HG02840 (cell line): ENCODE measurements around the gene FAHD1.
"Not testable (repeated sequence)": the region's sequence is repeated elsewhere in the genome, so short reads cannot be mapped to it uniquely, and the experiment has no call there.

ENCODE experiments used
- ATAC-seq: cut with Tn5 transposase; IDR thresholded peaks from one replicate; pipeline ENCODE4 v1.9.1; 2021; ENCODE audit warnings: mild to moderate bottlenecking, moderate library complexity, moderate number of reproducible peaks; ENCODE audit not compliant: unreplicated experiment, low FRiP score

Gene FAHD1

DNA sequence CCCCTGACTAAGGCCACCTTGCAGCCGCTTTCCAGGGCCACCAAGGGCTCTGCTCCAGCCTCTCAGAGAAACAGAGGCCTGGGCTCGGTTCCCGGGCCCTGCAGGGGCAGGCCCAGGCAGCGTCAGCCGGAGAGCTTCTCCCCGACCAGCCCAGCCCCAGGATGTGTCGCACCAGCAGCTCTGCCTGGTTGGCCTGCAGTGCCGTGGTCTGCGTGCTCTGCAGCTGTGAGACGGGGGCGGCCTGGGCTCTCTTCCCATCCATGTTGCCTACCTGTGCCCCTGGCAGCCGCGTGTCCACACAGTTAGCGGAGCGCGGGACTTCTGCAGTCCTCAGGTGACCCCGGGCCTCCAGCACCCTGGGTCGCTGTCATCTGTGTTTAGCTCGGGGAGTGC lies 38.3 kb upstream of the FAHD1 start:
- ATAC-seq = no peak

GRCh38 chr16:1789643-1790045 lies 37.4 kb upstream of the FAHD1 start:
- ATAC-seq = no peak

GRCh38 chr16:1790261-1790610 lies 36.8 kb upstream of the FAHD1 start:
- ATAC-seq = no peak

- ATAC-seq = no peak
Measured at GRCh38 chr16:1790611-1791255, 36.3 kb upstream of the FAHD1 start.

DNA sequence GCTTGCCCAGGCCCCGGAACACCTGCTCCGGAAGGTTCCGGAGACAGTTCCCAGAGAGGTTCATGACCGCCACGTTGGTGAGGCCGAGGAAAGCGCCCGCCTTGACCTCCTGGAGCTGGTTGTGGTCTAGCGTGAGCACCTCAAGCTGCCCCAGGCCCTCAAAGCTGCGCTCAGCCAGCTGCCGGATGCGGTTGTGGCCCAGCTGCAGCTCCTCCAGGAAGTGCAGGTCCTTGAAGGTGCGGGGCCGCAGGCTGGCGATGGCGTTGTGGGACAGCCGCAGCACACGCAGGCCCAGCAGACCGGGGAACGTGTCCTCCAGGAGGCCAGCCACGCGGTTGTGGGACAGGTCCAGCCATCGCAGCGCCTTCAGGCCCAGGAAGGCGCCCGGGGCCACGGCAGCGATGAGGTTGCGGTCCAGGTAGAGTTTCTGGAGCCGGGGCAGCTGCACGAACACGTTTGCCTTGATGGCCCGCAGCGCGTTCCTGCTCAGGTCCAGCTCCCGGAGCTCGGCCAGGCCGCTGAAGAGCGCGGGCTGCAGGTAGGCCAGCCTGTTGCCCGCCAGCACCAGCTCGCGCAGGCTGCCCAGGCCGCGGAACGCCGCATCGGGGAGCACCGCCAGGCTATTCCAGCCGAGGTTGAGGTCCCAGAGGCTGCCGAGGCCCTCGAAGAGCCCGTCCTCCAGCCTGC lies 35.6 kb upstream of the FAHD1 start:
- no peak for ATAC-seq

DNA sequence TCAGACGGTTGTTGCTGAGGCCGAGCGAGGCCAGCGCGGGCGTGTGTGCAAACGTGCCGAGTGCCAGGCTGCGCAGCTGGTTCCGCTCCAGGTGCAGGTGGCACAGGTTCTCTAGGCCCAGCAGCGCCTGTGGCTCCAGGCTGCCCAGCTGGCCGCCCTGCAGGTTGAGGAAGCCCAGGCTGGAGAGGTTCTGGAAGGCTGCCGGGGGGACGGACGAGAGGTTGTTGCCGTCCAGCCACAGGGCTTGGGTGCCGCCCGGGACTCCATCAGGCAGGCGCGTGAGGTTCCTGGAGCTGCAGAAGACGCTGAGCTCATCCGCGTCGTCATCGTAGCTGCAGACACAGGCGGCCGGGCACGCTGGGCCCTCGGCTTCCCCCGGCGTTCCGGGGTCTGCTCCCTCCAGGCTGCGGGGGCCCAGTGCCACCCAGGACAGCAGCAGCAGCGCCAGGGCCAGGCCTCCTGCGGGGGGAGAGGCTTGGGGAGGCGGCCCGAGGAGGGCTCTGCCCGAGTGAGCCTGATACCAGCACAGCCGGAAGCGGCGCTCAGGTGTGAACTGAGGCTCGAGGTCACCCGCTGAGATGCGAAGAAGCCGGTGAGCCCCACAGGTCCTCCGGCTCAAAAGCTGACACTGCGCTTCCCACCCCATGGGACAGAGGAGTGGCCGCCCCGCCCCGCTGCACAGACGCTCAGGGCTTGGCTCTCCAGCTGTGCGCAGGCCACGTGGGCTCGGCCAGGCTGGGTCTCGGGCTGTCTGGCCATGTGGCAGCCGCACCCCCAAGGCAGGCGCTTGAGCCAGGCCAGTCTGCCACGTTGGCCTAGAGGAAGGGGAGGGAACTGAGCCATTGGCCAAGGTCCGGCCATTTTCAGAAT lies 34.8 kb upstream of the FAHD1 start:
- no peak for ATAC-seq

DNA sequence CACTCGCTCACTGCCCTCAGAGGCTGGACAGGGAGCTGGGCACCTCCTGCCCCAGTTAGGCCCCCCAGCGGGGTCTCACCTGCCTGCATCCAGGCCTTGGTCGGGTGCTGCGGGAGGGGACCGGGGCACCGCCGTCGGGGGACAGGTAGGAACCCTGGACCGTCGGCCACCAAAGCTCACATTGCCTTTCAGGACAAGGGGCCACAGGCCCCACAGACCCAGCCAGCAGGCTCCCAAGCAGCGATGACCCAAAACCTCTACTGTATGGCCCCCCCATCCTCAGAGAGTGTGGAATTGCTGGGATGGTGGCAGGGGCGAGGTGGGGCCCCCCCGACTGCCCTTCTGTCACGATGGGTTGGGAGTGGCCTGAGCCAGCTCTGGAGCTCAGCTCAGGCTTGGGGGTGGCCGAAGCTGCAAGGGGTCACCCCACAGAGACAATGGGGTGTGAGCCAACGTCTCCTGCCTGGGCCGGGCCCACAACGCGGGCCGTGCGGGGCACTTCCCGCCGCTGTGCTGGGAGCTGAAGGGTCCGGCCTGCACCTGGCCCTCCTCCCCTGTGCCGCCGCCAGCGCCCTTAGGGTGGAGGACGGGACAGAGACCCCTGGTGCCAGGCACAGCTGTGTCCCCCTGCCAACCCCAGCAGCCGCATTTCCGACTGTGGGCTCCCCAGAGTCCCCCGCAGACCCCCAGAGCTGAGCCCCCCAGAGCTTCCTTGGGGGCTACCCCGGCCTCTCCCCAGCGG lies 34.0 kb upstream of the FAHD1 start:
- ATAC-seq = no peak

- no peak for ATAC-seq
Measured at GRCh38 chr16:1793578-1794220, 33.3 kb upstream of the FAHD1 start, which contains the start of gene IGFALS. IGFALS (minus strand) TSS chr16:1793705; CDS start chr16:1793652, 53 bp downstream.

GRCh38 chr16:1794221-1794871 lies 32.7 kb upstream of the FAHD1 start:
- ATAC-seq = no peak

DNA sequence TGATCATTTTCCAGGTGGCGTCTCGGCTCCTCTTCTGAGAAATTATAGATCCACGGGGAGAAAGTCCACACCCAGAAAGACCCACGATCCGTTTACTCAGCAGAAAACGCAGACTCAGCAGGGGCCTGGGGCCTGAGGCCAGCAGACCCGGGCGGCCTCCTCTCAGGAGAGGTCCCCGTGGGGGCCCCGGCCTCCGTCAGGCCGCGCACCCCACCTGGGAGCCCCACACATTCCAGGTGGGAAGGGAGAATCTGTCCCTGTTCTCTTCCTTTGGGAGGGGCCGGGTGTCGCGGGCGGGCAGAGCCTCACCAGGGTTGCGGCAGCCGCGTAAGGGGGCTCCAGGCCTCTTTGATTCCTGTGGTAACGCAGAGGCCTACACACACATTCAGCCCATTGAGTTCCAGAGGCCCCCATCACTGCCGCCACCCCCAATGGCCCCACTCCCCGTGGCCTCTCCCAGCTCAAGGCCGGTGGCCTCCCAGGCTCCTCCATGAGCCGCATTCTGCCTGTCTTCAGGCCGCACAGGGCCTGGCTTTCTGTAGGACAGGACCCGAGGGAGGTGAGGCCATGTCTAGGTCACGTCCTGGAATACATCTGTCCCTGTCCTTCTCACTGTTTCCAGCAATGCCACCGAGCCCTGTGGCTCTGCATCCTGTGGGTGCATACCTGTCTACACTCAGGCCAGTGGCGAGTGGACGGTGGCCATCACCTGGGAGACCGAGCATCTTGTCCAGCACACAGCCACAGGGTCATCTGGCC lies 31.9 kb upstream of the FAHD1 start:
- no peak for ATAC-seq

DNA sequence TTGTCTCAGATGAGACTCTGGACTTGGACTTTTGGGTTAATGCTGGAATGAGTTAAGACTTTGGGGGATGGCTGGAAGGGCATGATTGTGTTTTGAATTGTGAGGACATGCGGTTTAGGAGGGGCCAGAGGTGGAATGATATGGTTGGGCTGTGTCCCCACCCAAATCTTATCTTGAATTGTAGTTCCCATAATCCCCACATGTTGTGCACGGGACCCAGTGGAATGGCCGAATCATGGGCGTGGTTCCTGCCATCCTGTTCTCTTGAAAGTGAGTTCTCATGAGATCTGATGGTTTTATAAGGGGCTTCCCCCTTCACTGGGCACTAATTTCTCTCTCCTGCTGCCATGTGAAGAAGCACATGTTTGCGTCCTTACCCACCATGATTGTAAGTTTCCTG lies 27.7 kb upstream of the FAHD1 start:
- ATAC-seq = not testable (repeated sequence)

- ATAC-seq = no peak
Measured at GRCh38 chr16:1800701-1801100, 26.3 kb upstream of the FAHD1 start.

DNA sequence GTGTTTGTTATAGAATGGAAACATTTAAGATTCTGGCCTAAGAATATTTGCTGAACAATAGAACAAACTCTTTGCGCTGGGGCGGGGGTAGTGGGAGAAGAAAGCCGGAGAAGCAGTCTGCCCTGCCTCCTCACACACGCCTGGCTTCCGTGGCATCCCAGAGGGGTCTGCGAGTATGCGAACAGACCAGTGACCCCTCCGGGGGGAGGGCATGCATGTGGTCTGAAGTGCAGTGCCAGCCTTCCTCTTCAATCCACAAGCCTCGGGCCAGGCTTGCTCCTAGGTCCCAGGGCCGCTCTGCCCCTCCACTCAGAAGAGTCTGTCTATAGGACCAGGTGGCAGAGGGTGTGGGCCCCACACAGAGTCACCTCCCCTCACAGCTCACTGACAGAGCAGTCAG lies 19.4 kb upstream of the FAHD1 start:
- ATAC-seq = no peak

DNA sequence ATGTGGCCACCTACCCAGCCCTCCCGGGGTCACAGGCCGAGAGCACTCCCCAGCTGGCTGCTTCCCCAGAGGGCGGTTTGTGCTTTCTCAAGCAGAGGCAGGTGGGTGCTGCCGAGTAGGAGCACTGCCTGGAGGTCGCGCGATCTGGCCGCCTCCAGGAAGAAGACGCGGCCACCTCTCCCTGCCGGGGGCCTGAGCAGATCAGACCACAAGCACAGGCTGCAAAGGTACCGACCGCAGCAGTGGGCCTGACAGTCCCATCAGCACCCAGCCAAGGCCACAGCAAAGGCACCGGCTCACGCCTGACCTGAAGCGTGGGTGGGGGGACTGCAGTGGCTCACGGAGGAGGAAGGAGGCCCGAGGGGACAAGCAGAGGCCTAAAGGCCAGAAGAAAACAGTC lies 18.3 kb upstream of the FAHD1 start:
- no peak for ATAC-seq

DNA sequence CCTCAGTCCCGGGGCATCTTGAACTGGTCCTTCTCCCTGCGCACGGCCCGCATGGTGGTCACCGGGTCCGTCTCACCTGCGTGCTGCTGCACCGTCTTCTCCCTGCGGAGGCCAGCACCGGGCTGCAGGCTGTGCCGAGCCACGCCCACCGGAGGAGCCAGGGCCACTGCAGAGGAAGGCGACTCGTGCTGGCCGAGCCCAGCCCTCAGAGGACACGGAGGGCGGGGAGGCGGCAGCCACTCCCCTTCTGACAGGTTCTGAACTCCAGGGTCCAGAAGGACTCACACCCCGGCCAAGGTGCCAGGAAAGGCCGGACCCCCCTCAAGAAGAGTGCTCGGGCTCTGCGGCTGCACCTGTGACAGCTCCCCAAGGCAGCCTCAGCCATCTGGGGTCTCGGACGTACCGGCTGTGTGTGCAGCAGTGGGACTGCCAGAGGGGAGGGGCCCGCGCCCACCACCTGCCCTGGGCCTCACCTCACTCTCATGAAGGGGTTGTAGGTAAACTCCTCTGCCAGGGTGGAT lies 17.7 kb upstream of the FAHD1 start:
- no peak for ATAC-seq

DNA sequence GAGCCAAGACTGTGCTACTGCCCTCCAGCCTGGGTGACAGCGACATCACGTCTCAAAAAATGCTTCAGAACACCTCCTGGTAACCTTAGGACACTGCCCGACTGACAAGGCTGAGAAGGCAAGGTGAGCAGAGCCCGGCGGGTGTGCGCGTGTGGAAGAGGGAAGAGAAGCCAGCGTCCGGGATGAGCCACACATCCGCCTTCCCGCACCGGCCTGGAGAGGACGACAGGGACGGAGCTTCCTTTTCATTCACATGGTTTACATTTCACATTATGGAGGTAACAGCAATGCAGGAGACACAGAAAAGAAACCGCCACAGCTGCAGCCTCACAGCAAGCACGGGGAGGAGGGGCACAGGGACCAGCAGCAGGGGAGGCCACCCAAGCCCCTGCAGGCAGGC lies 16.9 kb upstream of the FAHD1 start:
- no peak for ATAC-seq

DNA sequence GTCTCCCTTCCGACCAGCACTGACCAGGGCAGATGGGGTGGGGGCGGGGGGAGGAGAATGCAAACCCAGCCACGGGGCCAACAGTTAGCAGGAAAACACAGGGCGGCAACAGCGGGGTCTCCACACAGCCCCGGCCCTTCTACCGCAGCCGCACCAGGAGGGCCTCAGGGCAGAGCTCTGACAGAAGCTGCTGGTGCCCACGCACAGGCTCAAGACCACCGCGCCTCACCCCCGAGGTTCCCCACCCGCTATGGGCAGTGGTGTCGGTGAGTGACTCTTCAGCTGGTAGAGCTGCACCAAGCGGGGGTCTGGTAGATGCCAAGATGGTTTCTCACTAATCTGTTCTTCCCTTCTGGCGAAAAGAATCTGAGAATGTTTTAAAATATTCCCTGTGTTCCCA lies 16.5 kb upstream of the FAHD1 start:
- no peak for ATAC-seq

DNA sequence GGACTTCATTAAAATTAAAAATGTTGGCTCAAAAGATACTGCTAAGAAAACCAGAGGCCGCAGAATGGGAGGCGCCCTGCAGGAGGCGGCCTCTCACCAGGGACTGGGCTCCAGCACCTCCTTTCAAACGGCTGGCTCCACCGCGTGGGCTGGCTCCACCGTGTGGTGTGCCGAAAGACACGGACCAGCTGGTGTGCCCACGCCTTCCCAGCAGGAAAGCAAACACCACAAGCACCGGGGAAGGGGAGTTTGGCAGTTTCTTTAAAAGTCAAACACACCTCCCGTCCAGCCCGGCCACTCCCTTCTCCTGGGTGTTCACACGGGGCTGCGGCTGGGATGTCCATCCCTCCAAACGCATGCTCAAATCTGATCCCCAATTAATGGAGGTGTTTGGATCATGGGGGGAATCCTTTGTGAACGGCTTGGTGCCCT lies 14.3 kb upstream of the FAHD1 start:
- no peak for ATAC-seq

DNA sequence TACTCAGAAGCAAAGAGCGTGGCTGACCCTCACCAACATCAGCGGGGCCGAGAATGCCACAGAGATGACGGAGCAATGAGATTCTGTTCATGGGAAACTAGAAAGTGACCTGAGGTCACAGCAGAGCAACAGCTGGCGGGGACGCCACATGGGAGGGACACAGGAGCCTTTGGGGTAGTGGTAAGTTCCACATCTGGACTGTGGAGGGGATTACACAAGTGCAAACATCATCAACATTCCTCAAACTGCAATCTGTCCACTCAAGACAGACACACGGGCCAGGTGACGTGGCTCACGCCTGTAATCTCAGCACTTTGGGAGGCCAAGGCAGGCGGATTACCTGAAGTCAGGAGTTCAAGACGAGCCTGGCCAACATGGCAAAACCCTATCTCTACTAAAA lies 11.5 kb upstream of the FAHD1 start:
- no peak for ATAC-seq
